GM18505 (cell line): ENCODE measurements around the gene CXCL13.
A peak's percentile ranks its signal among the peaks of the same experiment; 100 is the strongest.
"Not testable (repeated sequence)": the region's sequence is repeated elsewhere in the genome, so short reads cannot be mapped to it uniquely, and the experiment has no call there.

Source experiments
- ATAC-seq: cut with Tn5 transposase; IDR thresholded peaks from one replicate; pipeline ENCODE4 v1.9.1; 2021; ENCODE audit not compliant: unreplicated experiment
- POLR2A ChIP-seq: IDR thresholded peaks from 4 replicates; pipeline ENCODE4 v1.6.1; 2011; ENCODE audit warnings: borderline replicate concordance; ENCODE audit not compliant: insufficient read depth, insufficient read length; ENCODE audit errors: extremely low read depth

Gene CXCL13

GRCh38 chr4:77621254-77621653 is 15.6 kb downstream of the CXCL13 start:
- no peak for ATAC-seq
- no peak for TF ChIP-seq POLR2A

GRCh38 chr4:77623091-77623490 is 17.5 kb downstream of the CXCL13 start:
- no peak for ATAC-seq
- TF ChIP-seq POLR2A: no peak

GRCh38 chr4:77624213-77624612 is 18.6 kb downstream of the CXCL13 start:
- ATAC-seq: no peak
- no peak for TF ChIP-seq POLR2A

- ATAC-seq: no peak
- no peak for TF ChIP-seq POLR2A
These were observed 19.9 kb downstream of the CXCL13 start for GRCh38 chr4:77625485-77625884.

- TF ChIP-seq POLR2A: no peak
- ATAC-seq: peak; percentile 82
These were observed 24.3 kb downstream of the CXCL13 start for GRCh38 chr4:77629885-77630284.

- TF ChIP-seq POLR2A: no peak
- no peak for ATAC-seq
These were observed 25.7 kb downstream of the CXCL13 start for GRCh38 chr4:77631276-77631675.

- ATAC-seq: no peak
- no peak for TF ChIP-seq POLR2A
These were observed 28.6 kb downstream of the CXCL13 start for GRCh38 chr4:77634132-77634785.

- no peak for TF ChIP-seq POLR2A
- no peak for ATAC-seq
These were observed 29.6 kb downstream of the CXCL13 start for GRCh38 chr4:77635246-77635645.

- no peak for ATAC-seq
- TF ChIP-seq POLR2A: no peak
These were observed 30.3 kb downstream of the CXCL13 start for GRCh38 chr4:77635876-77636275.

- no peak for TF ChIP-seq POLR2A
These were observed 31.3 kb downstream of the CXCL13 start for GRCh38 chr4:77636902-77637301.

GRCh38 chr4:77644069-77644468 is 38.4 kb downstream of the CXCL13 start:
- ATAC-seq: not testable (repeated sequence)

More at GRCh38 chr4:77636902-77637301, 31.3 kb downstream of the CXCL13 start:
- ATAC-seq: no peak

GRCh38 chr4:77650787-77651186 is 45.2 kb downstream of the CXCL13 start:
- TF ChIP-seq POLR2A: no peak
- no peak for ATAC-seq

GRCh38 chr4:77651820-77652219 is 46.2 kb downstream of the CXCL13 start:
- TF ChIP-seq POLR2A: no peak
- no peak for ATAC-seq

- no peak for TF ChIP-seq POLR2A
- ATAC-seq: no peak
These were observed 46.7 kb downstream of the CXCL13 start for GRCh38 chr4:77652237-77652897.
